Nephron progenitor cell (in vitro differentiated cells): ENCODE measurements around the gene CRISPLD2.

Source experiments
- DNase-seq: peaks from one replicate; pipeline ENCODE4 v3.0.0; 2021
- H3K27ac Mint-ChIP-seq: 2 replicates; pipeline ENCODE4 v1.8.0; 2021; ENCODE audit warnings: mild to moderate bottlenecking, moderate library complexity, mixed read lengths
- H3K27me3 Mint-ChIP-seq: 2 replicates; pipeline ENCODE4 v1.8.0; 2021; ENCODE audit warnings: mild to moderate bottlenecking, low read depth, mixed read lengths; ENCODE audit not compliant: poor library complexity
- H3K36me3 Mint-ChIP-seq: 2 replicates; pipeline ENCODE4 v1.8.0; 2021; ENCODE audit warnings: low read depth, mixed read lengths
- H3K4me1 Mint-ChIP-seq: 2 replicates; pipeline ENCODE4 v1.8.0; 2021; ENCODE audit warnings: mixed read lengths
- H3K4me3 Mint-ChIP-seq: 2 replicates; pipeline ENCODE4 v1.8.0; 2021; ENCODE audit warnings: mild to moderate bottlenecking, moderate library complexity, mixed read lengths
- H3K9me3 Mint-ChIP-seq: 2 replicates; pipeline ENCODE4 v1.8.0; 2021; ENCODE audit warnings: mild to moderate bottlenecking, moderate library complexity, mixed read lengths
- CTCF ChIP-seq: fragments of 200-600 bp; sonication (generic); IDR thresholded peaks from 2 replicates; pipeline ENCODE4 v1.5.0; 2021; ENCODE audit warnings: antibody characterized with exemption

The CRISPLD2 gene

GRCh38 chr16:84778720-84779119 lies 41.1 kb upstream of the CRISPLD2 start:
- H3K27ac Mint-ChIP-seq, result no peak overlapping the region
- H3K36me3 Mint-ChIP-seq, result peaks cover 63% of the 10 kb centered on the region
- TF ChIP-seq CTCF, result no peak
- H3K4me1 Mint-ChIP-seq, result no peaks in the 10 kb centered on the region
- no peak overlapping the region for H3K4me3 Mint-ChIP-seq
- H3K27me3 Mint-ChIP-seq, result no peaks in the 10 kb centered on the region
- DNase-seq, result no peak
- H3K9me3 Mint-ChIP-seq, result no peaks in the 10 kb centered on the region

- H3K27me3 Mint-ChIP-seq, result no peaks in the 10 kb centered on the region
- no peak for TF ChIP-seq CTCF
- H3K27ac Mint-ChIP-seq, result peak overlapping the region; percentile 83
- H3K4me1 Mint-ChIP-seq, result no peaks in the 10 kb centered on the region
- H3K36me3 Mint-ChIP-seq, result peaks cover 51% of the 10 kb centered on the region
- DNase-seq, result no peak
- H3K4me3 Mint-ChIP-seq, result no peak overlapping the region
- no peaks in the 10 kb centered on the region for H3K9me3 Mint-ChIP-seq
These were observed 39.7 kb upstream of the CRISPLD2 start for GRCh38 chr16:84780063-84780462.

GRCh38 chr16:84780544-84781376 lies 39.0 kb upstream of the CRISPLD2 start:
- Mint-ChIP-seq H3K9me3 (no peaks in the 10 kb centered on the region), H3K4me3 (no peak overlapping the region), H3K4me1 (no peaks in the 10 kb centered on the region), H3K27ac (peak overlapping the region; percentile 83), H3K36me3 (peaks cover 45% of the 10 kb centered on the region), H3K27me3 (no peaks in the 10 kb centered on the region)
- no peak for TF ChIP-seq CTCF
- no peak for DNase-seq

GRCh38 chr16:84782846-84783245 lies 36.9 kb upstream of the CRISPLD2 start:
- no peak overlapping the region for H3K4me3 Mint-ChIP-seq
- no peaks in the 10 kb centered on the region for H3K9me3 Mint-ChIP-seq
- DNase-seq, result no peak
- H3K4me1 Mint-ChIP-seq, result peaks cover 5% of the 10 kb centered on the region
- H3K36me3 Mint-ChIP-seq, result peaks cover 34% of the 10 kb centered on the region
- no peak overlapping the region for H3K27ac Mint-ChIP-seq
- H3K27me3 Mint-ChIP-seq, result no peaks in the 10 kb centered on the region
- no peak for TF ChIP-seq CTCF

GRCh38 chr16:84785843-84786581 lies 33.8 kb upstream of the CRISPLD2 start:
- no peak overlapping the region for H3K27ac Mint-ChIP-seq
- TF ChIP-seq CTCF, result no peak
- H3K9me3 Mint-ChIP-seq, result no peaks in the 10 kb centered on the region
- no peak overlapping the region for H3K4me3 Mint-ChIP-seq
- no peak for DNase-seq
- peaks cover 10% of the 10 kb centered on the region for H3K4me1 Mint-ChIP-seq
- peaks cover 2% of the 10 kb centered on the region for H3K27me3 Mint-ChIP-seq
- H3K36me3 Mint-ChIP-seq, result peaks cover 2% of the 10 kb centered on the region
